Ascending aorta (tissue), 2 donors: ENCODE data around the gene CTXN1. TPM values are rescaled to one million over a fixed set of nuclear protein-coding genes. Genes with fewer than 3 reads are reported as not detected.

Experiments used
- DNase-seq, 2 donors: peaks; one replicate each; pipeline ENCODE4 v3.0.0-alpha.2; 2019; ENCODE audit warnings: low spot score in 2 of 2
- H3K27ac ChIP-seq, 2 donors: fragments of 200-600 bp; sonication (generic); one replicate each; pipeline ENCODE4 v1.5.1; 2016 to 2017; ENCODE audit warnings: mild to moderate bottlenecking in 1 of 2
- H3K27me3 ChIP-seq: fragments of 200-600 bp; sonication (generic); one replicate; pipeline ENCODE4 v1.5.1; 2017
- H3K36me3 ChIP-seq, 2 donors: fragments of 200-600 bp; sonication (generic); one replicate each; pipeline ENCODE4 v1.5.1; 2016
- H3K4me1 ChIP-seq, 2 donors: fragments of 200-600 bp; sonication (generic); one replicate each; pipeline ENCODE4 v1.5.1; 2016 to 2017; ENCODE audit warnings: mild to moderate bottlenecking in 1 of 2
- H3K4me3 ChIP-seq, 2 donors: fragments of 200-600 bp; sonication (generic); one replicate each; pipeline ENCODE4 v1.5.1; 2016 to 2017; ENCODE audit warnings: mild to moderate bottlenecking in 1 of 2
- H3K9me3 ChIP-seq, 2 donors: fragments of 200-600 bp; sonication (generic); one replicate each; pipeline ENCODE4 v1.5.1; 2016
- CTCF ChIP-seq, 3 experiments: fragments of 200-600 bp in 2 of 3; fragments of 450-650 bp in 1 of 3; sonication (generic) in 2 of 3; IDR thresholded peaks; one replicate each; pipeline ENCODE4 v1.5.1; 2016 to 2019; ENCODE audit warnings: antibody characterized with exemption in 3 of 3, mild to moderate bottlenecking in 1 of 3, moderate library complexity in 1 of 3
- intact Hi-C: fragments of 100-400 bp; cut with DNase I; formaldehyde crosslinking; loops from one replicate; pipeline ENCODE4 v1.15.1; 2023
- total RNA-seq: library from RNA; depleted of rRNA; stranded (reverse); fragments of >200 nt; gene quantifications from one replicate; pipeline ENCODE4 v1.1.0, GENCODE V29; 2016

The CTXN1 gene
- not detected for total RNA-seq

GRCh38 chr19:7926021-7926726, at the start of gene CTXN1:
CTXN1 (minus strand) TSS chr19:7926135; CDS start chr19:7925538, 597 bp downstream.
- Histone ChIP-seq H3K4me1 (peaks cover 29 to 69% of the 10 kb centered on the region in 2 donors), H3K27ac (no peak within 1 kb of the TSS), H3K27me3 (no peaks in the 10 kb centered on the region), H3K9me3 (no peaks in the 10 kb centered on the region), H3K36me3 (peaks cover 6 to 20% of the 10 kb centered on the region in 2 donors), H3K4me3 (peak within 1 kb of the TSS; percentile 69 to 73)
- intact Hi-C loops = loop anchor here (5.0 to 10.0 kb wide), 4 partner anchors 589 to 1859 kb away; partner anchors contain the start of genes ALKBH7 and ZNF414
- TF ChIP-seq CTCF (IDR thresholded peaks at IDR 0.05) = no peak
- peak in 1 of 2 donors; percentile 83 for DNase-seq

- peaks cover 0 to 3% of the 10 kb centered on the region in 2 donors for H3K4me1 ChIP-seq
- peaks cover 54 to 73% of the 10 kb centered on the region in 2 donors for H3K36me3 ChIP-seq
- no peaks in the 10 kb centered on the region for H3K27me3 ChIP-seq
- no peak for TF ChIP-seq CTCF (IDR thresholded peaks at IDR 0.05)
- H3K9me3 ChIP-seq = no peaks in the 10 kb centered on the region
- intact Hi-C loops = no loop called here
- no peak overlapping the region for H3K27ac ChIP-seq
- no peak for DNase-seq
- no peak overlapping the region for H3K4me3 ChIP-seq
These were observed 49.1 kb upstream of the CTXN1 start for GRCh38 chr19:7975037-7975436.

GRCh38 chr19:7973883-7974282, 47.9 kb upstream of the CTXN1 start:
- H3K36me3 ChIP-seq = peaks cover 42 to 69% of the 10 kb centered on the region in 2 donors

GRCh38 chr19:7971553-7972520, 45.9 kb upstream of the CTXN1 start:
- no peak for DNase-seq
- H3K27ac ChIP-seq = no peak overlapping the region
- no peaks in the 10 kb centered on the region for H3K9me3 ChIP-seq
- no peaks in the 10 kb centered on the region for H3K27me3 ChIP-seq
- intact Hi-C loops = no loop called here
- TF ChIP-seq CTCF (IDR thresholded peaks at IDR 0.05) = no peak
- peaks cover 0 to 3% of the 10 kb centered on the region in 2 donors for H3K4me1 ChIP-seq
- H3K36me3 ChIP-seq = peaks cover 43 to 69% of the 10 kb centered on the region in 2 donors
- H3K4me3 ChIP-seq = no peak overlapping the region

More at GRCh38 chr19:7973883-7974282, 47.9 kb upstream of the CTXN1 start:
- Histone ChIP-seq H3K4me3 (no peak overlapping the region), H3K27me3 (no peaks in the 10 kb centered on the region), H3K27ac (no peak overlapping the region), H3K9me3 (no peaks in the 10 kb centered on the region), H3K4me1 (peaks cover 0 to 3% of the 10 kb centered on the region in 2 donors)
- no peak for DNase-seq
- TF ChIP-seq CTCF (IDR thresholded peaks at IDR 0.05) = no peak
- intact Hi-C loops = no loop called here

- Histone ChIP-seq H3K27ac (no peak overlapping the region), H3K9me3 (no peaks in the 10 kb centered on the region), H3K4me3 (no peak overlapping the region), H3K4me1 (peaks cover 0 to 3% of the 10 kb centered on the region in 2 donors), H3K27me3 (no peaks in the 10 kb centered on the region), H3K36me3 (peaks cover 43 to 72% of the 10 kb centered on the region in 2 donors)
- DNase-seq = no peak
- intact Hi-C loops = no loop called here
- peak; percentile 13 to 54 (median 34) for TF ChIP-seq CTCF (IDR thresholded peaks at IDR 0.05)
These were observed 44.9 kb upstream of the CTXN1 start for GRCh38 chr19:7970716-7971448.
